ENCODE data around the gene NEK10. TPM values are rescaled to one million over a fixed set of nuclear protein-coding genes. Genes with fewer than 3 reads are reported as not detected.

NEK10 gene
- total RNA-seq, 1 experiment from 2014 or later: 5.7 TPM

DNA sequence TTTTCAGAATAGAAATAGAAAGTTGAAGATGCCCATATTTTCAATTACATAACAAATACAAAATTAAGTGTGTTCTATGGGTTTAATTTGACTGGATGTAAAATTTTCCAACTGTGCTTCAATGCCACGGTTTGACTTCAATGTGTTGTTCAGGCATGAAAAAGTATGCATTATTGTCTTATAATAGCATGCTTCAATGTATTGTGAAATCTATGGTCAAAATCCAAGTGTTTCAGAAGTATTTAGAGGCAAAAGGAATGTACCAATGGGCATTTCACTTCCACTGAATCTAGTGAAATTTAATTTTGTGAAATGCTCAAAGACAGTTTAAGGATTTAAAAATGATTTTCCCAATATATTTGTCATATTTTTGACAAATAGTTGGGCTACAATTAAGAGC lies 16.0 kb downstream of the NEK10 start:
- ChIA-PET CTCF (no interaction called here), POLR2A (no interaction called here)
- DNase-seq (ENCODE audit: low read depth, low spot score) (no peak), ATAC-seq (no peak)
- Histone ChIP-seq H3K27me3 (ENCODE audit: control insufficient read depth, insufficient read depth, low read length) (no peaks in the 10 kb centered on the region), H3K9me3 (ENCODE audit: control insufficient read depth, insufficient read depth, low read depth, low read length) (no peaks in the 10 kb centered on the region), H3K4me1 (ENCODE audit: control insufficient read depth, insufficient read depth, low read length) (peaks cover 2% of the 10 kb centered on the region; the same call in 1 of the 2 replicates), H3K4me3 (ENCODE audit: low read depth in 2 of 2, low read length in 2 of 2) (no peak overlapping the region), H3K36me3 (ENCODE audit: control insufficient read depth, insufficient read depth, low read length) (no peaks in the 10 kb centered on the region), H3K27ac (ENCODE audit: low read length) (no peak overlapping the region)
- in situ Hi-C loops (cut with HindIII; ENCODE audit: low pct_unique_long_range_greater_than_20kb, low sequenced_read_pairs): no loop called here
- intact Hi-C loops (cut with micrococcal nuclease; ENCODE audit: unreplicated experiment): no loop called here
- BruUV-seq (replicated peaks): no TSS peak
- TF ChIP-seq, protein P1, sequence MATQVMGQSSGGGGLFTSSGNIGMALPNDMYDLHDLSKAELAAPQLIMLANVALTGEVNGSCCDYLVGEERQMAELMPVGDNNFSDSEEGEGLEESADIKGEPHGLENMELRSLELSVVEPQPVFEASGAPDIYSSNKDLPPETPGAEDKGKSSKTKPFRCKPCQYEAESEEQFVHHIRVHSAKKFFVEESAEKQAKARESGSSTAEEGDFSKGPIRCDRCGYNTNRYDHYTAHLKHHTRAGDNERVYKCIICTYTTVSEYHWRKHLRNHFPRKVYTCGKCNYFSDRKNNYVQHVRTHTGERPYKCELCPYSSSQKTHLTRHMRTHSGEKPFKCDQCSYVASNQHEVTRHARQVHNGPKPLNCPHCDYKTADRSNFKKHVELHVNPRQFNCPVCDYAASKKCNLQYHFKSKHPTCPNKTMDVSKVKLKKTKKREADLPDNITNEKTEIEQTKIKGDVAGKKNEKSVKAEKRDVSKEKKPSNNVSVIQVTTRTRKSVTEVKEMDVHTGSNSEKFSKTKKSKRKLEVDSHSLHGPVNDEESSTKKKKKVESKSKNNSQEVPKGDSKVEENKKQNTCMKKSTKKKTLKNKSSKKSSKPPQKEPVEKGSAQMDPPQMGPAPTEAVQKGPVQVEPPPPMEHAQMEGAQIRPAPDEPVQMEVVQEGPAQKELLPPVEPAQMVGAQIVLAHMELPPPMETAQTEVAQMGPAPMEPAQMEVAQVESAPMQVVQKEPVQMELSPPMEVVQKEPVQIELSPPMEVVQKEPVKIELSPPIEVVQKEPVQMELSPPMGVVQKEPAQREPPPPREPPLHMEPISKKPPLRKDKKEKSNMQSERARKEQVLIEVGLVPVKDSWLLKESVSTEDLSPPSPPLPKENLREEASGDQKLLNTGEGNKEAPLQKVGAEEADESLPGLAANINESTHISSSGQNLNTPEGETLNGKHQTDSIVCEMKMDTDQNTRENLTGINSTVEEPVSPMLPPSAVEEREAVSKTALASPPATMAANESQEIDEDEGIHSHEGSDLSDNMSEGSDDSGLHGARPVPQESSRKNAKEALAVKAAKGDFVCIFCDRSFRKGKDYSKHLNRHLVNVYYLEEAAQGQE (IDR thresholded peaks at IDR 0.05; ENCODE audit: insufficient read depth in 1 of 2, low read depth in 2 of 2, low read length in 1 of 2): no peak
- TF ChIP-seq, protein P2, sequence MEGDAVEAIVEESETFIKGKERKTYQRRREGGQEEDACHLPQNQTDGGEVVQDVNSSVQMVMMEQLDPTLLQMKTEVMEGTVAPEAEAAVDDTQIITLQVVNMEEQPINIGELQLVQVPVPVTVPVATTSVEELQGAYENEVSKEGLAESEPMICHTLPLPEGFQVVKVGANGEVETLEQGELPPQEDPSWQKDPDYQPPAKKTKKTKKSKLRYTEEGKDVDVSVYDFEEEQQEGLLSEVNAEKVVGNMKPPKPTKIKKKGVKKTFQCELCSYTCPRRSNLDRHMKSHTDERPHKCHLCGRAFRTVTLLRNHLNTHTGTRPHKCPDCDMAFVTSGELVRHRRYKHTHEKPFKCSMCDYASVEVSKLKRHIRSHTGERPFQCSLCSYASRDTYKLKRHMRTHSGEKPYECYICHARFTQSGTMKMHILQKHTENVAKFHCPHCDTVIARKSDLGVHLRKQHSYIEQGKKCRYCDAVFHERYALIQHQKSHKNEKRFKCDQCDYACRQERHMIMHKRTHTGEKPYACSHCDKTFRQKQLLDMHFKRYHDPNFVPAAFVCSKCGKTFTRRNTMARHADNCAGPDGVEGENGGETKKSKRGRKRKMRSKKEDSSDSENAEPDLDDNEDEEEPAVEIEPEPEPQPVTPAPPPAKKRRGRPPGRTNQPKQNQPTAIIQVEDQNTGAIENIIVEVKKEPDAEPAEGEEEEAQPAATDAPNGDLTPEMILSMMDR (IDR thresholded peaks at IDR 0.05): no peak
- TF ChIP-seq TCF7L2 (IDR thresholded peaks at IDR 0.05; ENCODE audit: low read depth, low read length): no peak
- no peak for TF ChIP-seq POLR2AphosphoS5 (IDR thresholded peaks at IDR 0.05; ENCODE audit: low read depth, low read length)
- TF ChIP-seq SIN3A (IDR thresholded peaks at IDR 0.05; ENCODE audit: borderline replicate concordance, insufficient read depth, low read depth, low read length): no peak

DNA sequence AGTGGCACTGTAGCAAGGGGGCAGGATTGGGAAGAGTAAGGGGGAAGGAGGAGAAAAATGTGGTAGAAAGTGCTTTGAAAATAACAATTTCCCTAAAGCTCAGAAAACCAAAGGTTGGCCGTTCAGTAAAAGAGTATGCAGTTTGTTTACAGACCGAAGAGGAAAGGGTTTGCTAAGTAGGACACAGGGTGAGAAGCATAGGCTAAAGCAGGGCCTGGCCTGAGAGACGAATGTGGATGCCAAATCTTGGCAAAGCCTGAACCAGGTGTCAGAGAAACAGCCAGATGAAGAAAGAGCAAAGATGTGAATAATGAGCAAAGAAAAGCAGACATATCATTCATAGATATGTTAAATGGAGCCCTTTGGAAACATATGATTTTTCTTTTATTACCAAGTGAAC lies 17.1 kb downstream of the NEK10 start:
- no peaks in the 10 kb centered on the region for H3K36me3 ChIP-seq (ENCODE audit: control insufficient read depth, insufficient read depth, low read length)
- H3K27ac ChIP-seq (ENCODE audit: low read length): no peak overlapping the region
- no peak overlapping the region for H3K4me3 ChIP-seq (ENCODE audit: low read depth in 2 of 2, low read length in 2 of 2)
- no peaks in the 10 kb centered on the region for H3K9me3 ChIP-seq (ENCODE audit: control insufficient read depth, insufficient read depth, low read depth, low read length)
- in situ Hi-C loops (cut with HindIII; ENCODE audit: low pct_unique_long_range_greater_than_20kb, low sequenced_read_pairs): no loop called here
- ChIA-PET POLR2A (no interaction called here), CTCF (no interaction called here)
- no peaks in the 10 kb centered on the region for H3K27me3 ChIP-seq (ENCODE audit: control insufficient read depth, insufficient read depth, low read length)
- no peak for ATAC-seq
- TF ChIP-seq SIN3A (IDR thresholded peaks at IDR 0.05; ENCODE audit: borderline replicate concordance, insufficient read depth, low read depth, low read length): no peak
- no peak for TF ChIP-seq POLR2AphosphoS5 (IDR thresholded peaks at IDR 0.05; ENCODE audit: low read depth, low read length)
- TF ChIP-seq, protein P2 (IDR thresholded peaks at IDR 0.05): no peak
- no peak for TF ChIP-seq TCF7L2 (IDR thresholded peaks at IDR 0.05; ENCODE audit: low read depth, low read length)
- TF ChIP-seq, protein P1 (IDR thresholded peaks at IDR 0.05; ENCODE audit: insufficient read depth in 1 of 2, low read depth in 2 of 2, low read length in 1 of 2): no peak
- H3K4me1 ChIP-seq (ENCODE audit: control insufficient read depth, insufficient read depth, low read length): peaks cover 2% of the 10 kb centered on the region; the same call in 1 of the 2 replicates
- no peak for DNase-seq (ENCODE audit: low read depth, low spot score)
- BruUV-seq (replicated peaks): no TSS peak
- intact Hi-C loops (cut with micrococcal nuclease; ENCODE audit: unreplicated experiment): no loop called here

Data from Panc1 (cell line).